ENCODE measurements around the gene SEC14L1.

SEC14L1 gene

DNA sequence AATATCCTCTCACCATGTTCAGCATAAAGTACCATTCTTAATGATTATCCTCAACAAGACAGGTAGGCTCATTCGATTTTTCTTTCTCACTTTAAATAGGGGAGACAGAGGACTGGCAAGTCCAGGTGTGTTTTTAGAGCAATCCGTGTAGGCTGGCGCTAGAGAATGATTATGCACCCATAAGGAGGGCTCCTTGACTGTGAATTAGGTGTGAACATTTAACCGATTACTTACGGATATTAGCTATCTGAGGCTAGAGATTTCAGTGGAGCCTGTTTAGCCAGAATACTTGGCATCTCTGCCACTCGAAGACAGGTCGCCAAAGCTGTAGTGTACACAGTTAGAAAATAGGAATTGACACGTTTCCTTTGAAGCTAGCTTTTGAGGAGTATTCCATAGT is 1.9 kb downstream of the SEC14L1 start:
- TF ChIP-seq, protein P1, sequence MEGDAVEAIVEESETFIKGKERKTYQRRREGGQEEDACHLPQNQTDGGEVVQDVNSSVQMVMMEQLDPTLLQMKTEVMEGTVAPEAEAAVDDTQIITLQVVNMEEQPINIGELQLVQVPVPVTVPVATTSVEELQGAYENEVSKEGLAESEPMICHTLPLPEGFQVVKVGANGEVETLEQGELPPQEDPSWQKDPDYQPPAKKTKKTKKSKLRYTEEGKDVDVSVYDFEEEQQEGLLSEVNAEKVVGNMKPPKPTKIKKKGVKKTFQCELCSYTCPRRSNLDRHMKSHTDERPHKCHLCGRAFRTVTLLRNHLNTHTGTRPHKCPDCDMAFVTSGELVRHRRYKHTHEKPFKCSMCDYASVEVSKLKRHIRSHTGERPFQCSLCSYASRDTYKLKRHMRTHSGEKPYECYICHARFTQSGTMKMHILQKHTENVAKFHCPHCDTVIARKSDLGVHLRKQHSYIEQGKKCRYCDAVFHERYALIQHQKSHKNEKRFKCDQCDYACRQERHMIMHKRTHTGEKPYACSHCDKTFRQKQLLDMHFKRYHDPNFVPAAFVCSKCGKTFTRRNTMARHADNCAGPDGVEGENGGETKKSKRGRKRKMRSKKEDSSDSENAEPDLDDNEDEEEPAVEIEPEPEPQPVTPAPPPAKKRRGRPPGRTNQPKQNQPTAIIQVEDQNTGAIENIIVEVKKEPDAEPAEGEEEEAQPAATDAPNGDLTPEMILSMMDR (IDR thresholded peaks at IDR 0.05; ENCODE audit: borderline replicate concordance, insufficient read depth, low read depth, low read length): no peak
- H3K4me3 ChIP-seq (ENCODE audit: low read depth, low read length): no peak overlapping the region

DNA sequence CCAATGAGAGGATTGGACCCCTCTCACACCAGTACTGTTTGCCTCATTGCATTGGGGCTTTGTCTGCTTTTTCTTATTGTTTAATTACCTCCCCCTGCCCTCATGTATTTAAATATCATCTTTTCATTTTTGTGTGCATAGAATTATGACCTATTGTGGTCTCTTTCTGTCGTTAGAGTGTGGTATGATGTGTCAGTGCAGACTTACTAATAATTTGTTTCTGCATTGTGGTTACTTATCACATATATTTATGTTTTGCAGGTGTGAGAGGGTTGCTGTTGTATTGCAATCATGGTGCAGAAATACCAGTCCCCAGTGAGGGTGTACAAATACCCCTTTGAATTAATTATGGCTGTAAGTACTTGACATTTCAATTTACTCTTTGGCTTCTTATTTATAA is 2.5 kb downstream of the SEC14L1 start:
- no peak overlapping the region for H3K4me3 ChIP-seq (ENCODE audit: low read depth, low read length)
- TF ChIP-seq, protein P1 (IDR thresholded peaks at IDR 0.05; ENCODE audit: borderline replicate concordance, insufficient read depth, low read depth, low read length): no peak

- H3K4me3 ChIP-seq (ENCODE audit: low read depth, low read length): no peak overlapping the region
- TF ChIP-seq, protein P1 (IDR thresholded peaks at IDR 0.05; ENCODE audit: borderline replicate concordance, insufficient read depth, low read depth, low read length): no peak
Observed at GRCh38 chr17:77144227-77144626, 3.5 kb downstream of the SEC14L1 start.

DNA sequence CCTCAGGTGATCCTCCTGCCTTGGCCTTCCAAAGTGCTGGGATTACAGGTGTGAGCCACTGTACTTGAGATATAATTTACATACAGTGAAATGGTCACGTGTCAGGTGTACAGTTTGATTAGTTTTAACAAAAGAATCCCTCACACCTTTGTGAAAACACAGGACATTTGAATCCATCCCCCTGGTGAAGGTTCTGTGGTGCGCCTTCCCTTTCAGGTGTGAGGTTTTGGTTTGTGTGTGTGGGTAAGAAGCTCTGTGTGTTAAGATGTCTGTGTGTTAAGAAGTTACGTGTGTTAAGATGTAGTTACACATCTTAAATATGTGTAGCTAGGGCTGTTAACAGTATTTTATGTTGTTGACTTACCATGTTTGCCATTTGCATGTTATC is 4.4 kb downstream of the SEC14L1 start:
- no peak overlapping the region for H3K4me3 ChIP-seq (ENCODE audit: low read depth, low read length)
- TF ChIP-seq, protein P1 (IDR thresholded peaks at IDR 0.05; ENCODE audit: borderline replicate concordance, insufficient read depth, low read depth, low read length): no peak

DNA sequence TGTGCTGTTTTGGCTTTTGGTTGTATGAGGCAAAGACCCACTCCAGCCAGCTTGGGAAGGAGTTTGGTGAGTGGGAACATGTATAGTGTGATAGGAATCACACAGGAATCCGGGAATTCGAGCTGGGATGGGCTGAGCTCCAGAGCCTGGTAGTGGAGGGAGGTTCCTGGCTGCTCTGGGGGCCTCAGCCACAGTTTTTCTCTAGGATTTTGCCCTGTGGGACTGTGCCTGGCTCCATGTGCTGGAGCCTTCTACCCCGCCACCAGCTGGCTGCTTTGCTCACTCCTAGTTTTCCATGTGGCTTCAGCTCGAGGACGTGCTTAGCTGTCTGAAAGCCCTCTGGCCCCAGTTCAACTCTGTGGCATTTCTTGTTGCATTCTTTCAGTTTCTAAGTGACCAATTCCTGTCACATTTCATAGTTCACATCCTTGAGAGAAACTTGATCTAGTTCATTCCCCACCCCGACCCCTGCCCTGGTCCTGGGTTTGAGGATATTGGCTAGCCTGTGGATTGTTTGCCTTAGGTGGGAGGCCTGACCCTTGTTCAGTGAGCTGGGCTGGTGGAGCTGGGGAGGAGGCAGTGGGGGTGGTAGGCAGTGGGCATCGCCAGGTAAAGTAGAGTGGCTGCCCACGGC is 5.0 kb downstream of the SEC14L1 start:
- TF ChIP-seq, protein P1 (IDR thresholded peaks at IDR 0.05; ENCODE audit: borderline replicate concordance, insufficient read depth, low read depth, low read length): no peak
- no peak overlapping the region for H3K4me3 ChIP-seq (ENCODE audit: low read depth, low read length)

- TF ChIP-seq, protein P1 (IDR thresholded peaks at IDR 0.05; ENCODE audit: borderline replicate concordance, insufficient read depth, low read depth, low read length): no peak
- H3K4me3 ChIP-seq (ENCODE audit: low read depth, low read length): no peak overlapping the region
Observed at GRCh38 chr17:77146246-77146632, 5.5 kb downstream of the SEC14L1 start.

GRCh38 chr17:77146882-77147281 is 6.1 kb downstream of the SEC14L1 start:
- TF ChIP-seq, protein P1 (IDR thresholded peaks at IDR 0.05; ENCODE audit: borderline replicate concordance, insufficient read depth, low read depth, low read length): peak; percentile 31; the same call in 1 of the 2 replicates
- H3K4me3 ChIP-seq (ENCODE audit: low read depth, low read length): no peak overlapping the region

Measured in GM12875 (cell line).